GM18526 (cell line): ENCODE results near the gene APAF1.

ENCODE experiments used
- POLR2A ChIP-seq: IDR thresholded peaks from 3 replicates; pipeline ENCODE4 v1.6.1; 2011; ENCODE audit not compliant: insufficient read length; ENCODE audit errors: extremely low read depth

The APAF1 gene, protein sequence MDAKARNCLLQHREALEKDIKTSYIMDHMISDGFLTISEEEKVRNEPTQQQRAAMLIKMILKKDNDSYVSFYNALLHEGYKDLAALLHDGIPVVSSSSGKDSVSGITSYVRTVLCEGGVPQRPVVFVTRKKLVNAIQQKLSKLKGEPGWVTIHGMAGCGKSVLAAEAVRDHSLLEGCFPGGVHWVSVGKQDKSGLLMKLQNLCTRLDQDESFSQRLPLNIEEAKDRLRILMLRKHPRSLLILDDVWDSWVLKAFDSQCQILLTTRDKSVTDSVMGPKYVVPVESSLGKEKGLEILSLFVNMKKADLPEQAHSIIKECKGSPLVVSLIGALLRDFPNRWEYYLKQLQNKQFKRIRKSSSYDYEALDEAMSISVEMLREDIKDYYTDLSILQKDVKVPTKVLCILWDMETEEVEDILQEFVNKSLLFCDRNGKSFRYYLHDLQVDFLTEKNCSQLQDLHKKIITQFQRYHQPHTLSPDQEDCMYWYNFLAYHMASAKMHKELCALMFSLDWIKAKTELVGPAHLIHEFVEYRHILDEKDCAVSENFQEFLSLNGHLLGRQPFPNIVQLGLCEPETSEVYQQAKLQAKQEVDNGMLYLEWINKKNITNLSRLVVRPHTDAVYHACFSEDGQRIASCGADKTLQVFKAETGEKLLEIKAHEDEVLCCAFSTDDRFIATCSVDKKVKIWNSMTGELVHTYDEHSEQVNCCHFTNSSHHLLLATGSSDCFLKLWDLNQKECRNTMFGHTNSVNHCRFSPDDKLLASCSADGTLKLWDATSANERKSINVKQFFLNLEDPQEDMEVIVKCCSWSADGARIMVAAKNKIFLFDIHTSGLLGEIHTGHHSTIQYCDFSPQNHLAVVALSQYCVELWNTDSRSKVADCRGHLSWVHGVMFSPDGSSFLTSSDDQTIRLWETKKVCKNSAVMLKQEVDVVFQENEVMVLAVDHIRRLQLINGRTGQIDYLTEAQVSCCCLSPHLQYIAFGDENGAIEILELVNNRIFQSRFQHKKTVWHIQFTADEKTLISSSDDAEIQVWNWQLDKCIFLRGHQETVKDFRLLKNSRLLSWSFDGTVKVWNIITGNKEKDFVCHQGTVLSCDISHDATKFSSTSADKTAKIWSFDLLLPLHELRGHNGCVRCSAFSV (N-terminal part only)

GRCh38 chr12:98644712-98645571 lies at the start of gene APAF1, which contains the start of gene IKBIP:
Gene APAF1, plus strand, starts transcription at chr12:98645290. Its CDS starts 3,070 bp downstream, at chr12:98648360.
Gene IKBIP, minus strand, starts transcription at chr12:98644788. Its CDS starts 87 bp downstream, at chr12:98644701.
- TF ChIP-seq POLR2A, result peak; percentile 83

- no peak for TF ChIP-seq POLR2A
Observed at GRCh38 chr12:98601924-98602323, 43.2 kb upstream of the APAF1 start.

DNA sequence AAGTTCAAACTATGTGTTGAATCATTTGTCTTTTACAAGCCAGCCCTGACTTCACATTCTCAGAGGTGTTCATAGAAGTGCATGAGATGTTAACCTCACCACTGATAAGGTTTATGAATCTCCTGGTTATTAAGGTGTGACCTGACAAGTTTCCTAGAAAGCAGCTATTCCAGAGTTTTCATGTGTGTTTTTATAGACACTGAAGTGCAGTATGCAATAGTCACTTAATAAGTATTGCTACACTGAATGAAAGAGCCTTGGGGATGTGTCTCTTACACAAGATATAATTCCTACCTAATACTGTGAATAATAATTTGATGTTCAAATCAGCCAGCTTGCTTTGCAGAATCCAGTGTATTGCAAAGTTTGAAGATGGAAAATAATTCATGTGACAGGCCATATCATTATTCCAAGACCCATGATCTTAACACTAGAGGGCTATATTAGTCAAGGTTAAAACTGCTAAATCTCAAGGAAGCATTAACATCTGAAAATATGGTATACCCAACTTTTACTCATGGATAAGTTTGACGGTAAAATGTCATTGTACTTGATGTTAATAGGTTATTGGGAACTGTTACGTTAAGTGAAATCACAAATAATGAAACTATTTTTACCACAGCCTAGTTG lies 38.6 kb upstream of the APAF1 start:
- no peak for TF ChIP-seq POLR2A

DNA sequence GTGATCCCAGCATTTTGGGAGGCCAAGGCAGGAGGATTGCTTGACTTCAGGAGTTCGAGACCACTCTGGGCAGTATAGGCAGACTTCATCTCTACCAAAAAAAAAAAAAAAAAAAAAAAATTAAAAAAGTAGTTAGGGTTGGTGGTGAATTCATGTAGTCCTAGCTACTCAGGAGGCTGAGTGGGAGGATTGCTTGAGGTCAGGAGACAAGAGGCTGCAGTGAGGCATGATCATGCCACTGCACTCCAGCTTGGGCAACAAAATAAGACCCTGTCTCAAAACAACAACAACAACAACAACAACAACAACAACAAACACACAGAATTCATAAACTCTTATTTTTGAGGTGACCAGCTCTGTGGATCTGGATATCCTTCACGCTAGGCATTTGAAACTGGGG lies 34.5 kb upstream of the APAF1 start:
- no peak for TF ChIP-seq POLR2A

DNA sequence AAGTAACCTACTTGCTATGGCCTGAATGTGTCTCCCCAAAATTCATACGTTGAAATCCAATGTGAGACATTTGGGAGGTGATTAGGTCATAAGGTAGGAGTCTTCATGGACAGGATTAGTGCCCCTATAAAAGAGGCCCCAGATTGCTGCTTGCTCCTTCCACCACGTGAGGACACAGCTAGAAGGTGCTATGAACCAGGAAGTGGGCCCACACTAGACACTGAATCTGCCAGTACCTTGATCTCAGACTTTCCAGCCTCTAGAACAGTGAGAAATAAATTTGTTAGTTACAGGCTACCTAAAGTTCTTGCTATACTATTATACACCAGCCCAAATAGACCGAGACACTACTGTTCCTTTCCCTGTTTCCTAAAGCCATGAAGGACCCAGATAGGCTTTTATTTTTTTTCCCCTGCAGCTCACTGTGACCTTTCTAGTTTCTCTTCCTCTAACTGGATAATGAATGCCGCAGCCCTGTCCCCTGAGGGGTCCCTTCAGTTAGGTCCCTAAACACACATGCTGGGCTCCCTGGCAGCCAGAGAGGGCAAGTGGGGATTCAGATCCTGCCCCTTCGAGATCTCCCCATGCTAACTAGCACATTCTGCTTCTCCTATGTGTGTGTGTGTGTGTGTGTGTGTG lies 32.3 kb upstream of the APAF1 start:
- TF ChIP-seq POLR2A, result no peak

DNA sequence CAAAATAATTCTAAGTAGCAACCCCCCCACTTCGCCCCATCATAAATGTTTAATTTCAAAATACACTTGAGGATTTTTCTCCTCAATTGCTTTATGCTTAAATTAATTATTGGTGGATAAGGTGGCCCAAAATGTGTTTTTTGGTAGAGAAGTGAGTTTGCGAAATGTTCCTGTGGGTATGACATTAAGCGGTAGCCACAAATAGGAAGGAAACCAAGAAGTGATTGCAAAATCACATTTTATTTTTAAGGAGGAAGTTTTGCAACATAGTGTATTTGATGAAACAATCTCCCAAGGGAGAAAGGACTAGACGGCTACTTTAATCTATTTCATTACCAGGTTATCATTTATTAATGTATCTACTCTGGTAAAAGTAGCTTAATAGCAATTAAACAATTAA lies 26.1 kb upstream of the APAF1 start:
- no peak for TF ChIP-seq POLR2A

GRCh38 chr12:98635657-98636323 lies 9.3 kb upstream of the APAF1 start:
- no peak for TF ChIP-seq POLR2A

GRCh38 chr12:98637068-98637467 lies 8.0 kb upstream of the APAF1 start:
- no peak for TF ChIP-seq POLR2A

DNA sequence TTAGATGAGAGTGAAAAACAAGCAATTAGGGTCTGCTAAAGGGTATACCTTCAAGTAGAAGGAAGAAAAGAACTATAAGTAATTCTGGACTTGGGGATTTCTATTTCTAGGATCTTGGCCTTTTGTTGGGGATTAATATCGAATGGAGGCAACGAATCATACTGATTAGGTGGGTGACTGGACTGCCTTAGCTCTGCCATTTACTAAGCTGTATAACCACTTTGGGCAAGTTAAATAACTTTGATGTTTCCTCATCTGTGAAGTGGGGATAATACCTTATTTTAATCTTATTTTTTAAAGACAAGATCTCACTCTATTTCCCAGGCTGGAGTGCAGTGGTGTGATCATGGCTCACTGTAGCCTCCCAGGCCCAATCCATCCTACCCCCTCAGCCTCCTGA lies 7.1 kb upstream of the APAF1 start:
- TF ChIP-seq POLR2A, result no peak

GRCh38 chr12:98639491-98639890 lies 5.6 kb upstream of the APAF1 start:
- TF ChIP-seq POLR2A, result no peak

- no peak for TF ChIP-seq POLR2A
Observed at GRCh38 chr12:98644433-98644711, 718 bp upstream of the APAF1 start.

DNA sequence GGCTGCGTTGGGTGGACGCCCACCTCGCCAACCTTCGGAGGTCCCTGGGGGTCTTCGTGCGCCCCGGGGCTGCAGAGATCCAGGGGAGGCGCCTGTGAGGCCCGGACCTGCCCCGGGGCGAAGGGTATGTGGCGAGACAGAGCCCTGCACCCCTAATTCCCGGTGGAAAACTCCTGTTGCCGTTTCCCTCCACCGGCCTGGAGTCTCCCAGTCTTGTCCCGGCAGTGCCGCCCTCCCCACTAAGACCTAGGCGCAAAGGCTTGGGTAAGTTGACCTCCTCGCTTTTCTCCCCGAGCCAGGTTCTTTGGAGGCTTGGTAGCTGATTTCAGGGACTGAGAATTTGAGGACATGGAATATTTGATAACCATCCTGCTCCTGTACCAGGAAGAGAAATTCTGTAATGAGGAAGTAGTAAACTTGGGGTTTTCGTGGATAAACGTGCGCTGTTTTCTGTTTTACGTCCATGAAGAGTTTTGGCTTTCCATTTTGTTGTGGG lies 530 bp downstream of the APAF1 start:
- TF ChIP-seq POLR2A, result no peak
